Activated CD8-positive, alpha-beta T cell treated with anti-CD3 and anti-CD28 coated beads for 36 hours (primary cell): ENCODE measurements around the gene ST8SIA1. TPM values are rescaled to one million over a fixed set of nuclear protein-coding genes. Genes with fewer than 3 reads are reported as not detected.
A peak's percentile ranks its signal among the peaks of the same experiment; 100 is the strongest.

Source experiments
- ATAC-seq: fragments of 200-7000 bp; cut with Tn5 transposase; one replicate; pipeline ENCODE4 v1.10.0; 2021; ENCODE audit warnings: mild to moderate bottlenecking, moderate library complexity
- CTCF ChIA-PET: fragments of 350-600 bp; sonication (Branson Sonifier 250); formaldehyde crosslinking; loops from one replicate; lab custom pipeline; 2021; ENCODE audit warnings: antibody characterized with exemption; lab: Charles Lee
- POLR2A ChIA-PET: fragments of 350-600 bp; sonication (Branson Sonifier 250); formaldehyde crosslinking; loops from one replicate; lab custom pipeline; 2021; ENCODE audit warnings: antibody characterized with exemption; lab: Charles Lee
- DNase-seq: peaks from one replicate; pipeline ENCODE4 v3.0.0-alpha.2; 2020
- H3K27ac Mint-ChIP-seq: one replicate; pipeline ENCODE4 v1.8.0; 2021; ENCODE audit warnings: mild to moderate bottlenecking, mixed read lengths
- H3K27me3 Mint-ChIP-seq: one replicate; pipeline ENCODE4 v1.8.0; 2021; ENCODE audit warnings: mixed read lengths
- H3K36me3 Mint-ChIP-seq: one replicate; pipeline ENCODE4 v1.8.0; 2021; ENCODE audit warnings: low read depth, mixed read lengths
- H3K4me1 Mint-ChIP-seq: one replicate; pipeline ENCODE4 v1.8.0; 2021; ENCODE audit warnings: low read depth, mixed read lengths
- H3K4me3 Mint-ChIP-seq: one replicate; pipeline ENCODE4 v1.8.0; 2021; ENCODE audit warnings: mild to moderate bottlenecking, moderate library complexity, mixed read lengths
- H3K9me3 Mint-ChIP-seq: one replicate; pipeline ENCODE4 v1.8.0; 2021; ENCODE audit warnings: mixed read lengths
- intact Hi-C: fragments of 100-400 bp; cut with micrococcal nuclease; formaldehyde crosslinking; loops from one replicate; pipeline ENCODE4 v1.10.0; 2022
- total RNA-seq, 2 experiments: library from RNA; stranded (reverse); gene quantifications; one replicate each; pipeline ENCODE4 v1.2.3, GENCODE V29; 2021
- TF ChIP-seq, protein P1 (sequence below): fragments of 200-600 bp; IDR thresholded peaks from one replicate; pipeline ENCODE4 v1.8.0; 2022; ENCODE audit warnings: antibody characterized with exemption, mild to moderate bottlenecking

Gene ST8SIA1
- total RNA-seq, 2 experiments from 2014 or later = 1.5 to 2.5 TPM

DNA sequence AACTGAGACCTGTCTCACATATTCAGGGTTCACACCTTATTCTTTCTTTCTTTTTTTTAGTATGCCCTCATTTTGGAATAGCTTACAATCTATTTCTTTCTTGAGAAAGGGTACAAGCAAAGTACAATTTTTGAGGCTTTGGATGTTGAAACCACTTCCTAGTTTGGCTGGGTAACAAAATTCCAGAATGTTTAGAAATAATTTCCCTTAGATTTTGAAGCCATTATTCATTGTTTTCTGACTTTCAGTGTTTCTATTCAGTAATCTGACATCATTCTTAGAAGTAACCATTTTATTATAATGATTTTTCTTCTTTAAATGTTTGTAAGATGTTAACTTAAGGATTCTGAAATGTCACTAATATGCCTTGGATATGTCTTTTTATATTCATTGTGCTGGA lies 28.2 kb downstream of the ST8SIA1 start:
- Mint-ChIP-seq H3K4me1 (no peaks in the 10 kb centered on the region), H3K27ac (no peak overlapping the region), H3K9me3 (peaks cover 4% of the 10 kb centered on the region), H3K4me3 (no peak overlapping the region), H3K36me3 (no peaks in the 10 kb centered on the region), H3K27me3 (peaks cover 9% of the 10 kb centered on the region)
- ChIA-PET CTCF (no interaction called here), POLR2A (no interaction called here)
- intact Hi-C loops = no loop called here
- ATAC-seq (no peak), DNase-seq (no peak)
- TF ChIP-seq, protein P1, sequence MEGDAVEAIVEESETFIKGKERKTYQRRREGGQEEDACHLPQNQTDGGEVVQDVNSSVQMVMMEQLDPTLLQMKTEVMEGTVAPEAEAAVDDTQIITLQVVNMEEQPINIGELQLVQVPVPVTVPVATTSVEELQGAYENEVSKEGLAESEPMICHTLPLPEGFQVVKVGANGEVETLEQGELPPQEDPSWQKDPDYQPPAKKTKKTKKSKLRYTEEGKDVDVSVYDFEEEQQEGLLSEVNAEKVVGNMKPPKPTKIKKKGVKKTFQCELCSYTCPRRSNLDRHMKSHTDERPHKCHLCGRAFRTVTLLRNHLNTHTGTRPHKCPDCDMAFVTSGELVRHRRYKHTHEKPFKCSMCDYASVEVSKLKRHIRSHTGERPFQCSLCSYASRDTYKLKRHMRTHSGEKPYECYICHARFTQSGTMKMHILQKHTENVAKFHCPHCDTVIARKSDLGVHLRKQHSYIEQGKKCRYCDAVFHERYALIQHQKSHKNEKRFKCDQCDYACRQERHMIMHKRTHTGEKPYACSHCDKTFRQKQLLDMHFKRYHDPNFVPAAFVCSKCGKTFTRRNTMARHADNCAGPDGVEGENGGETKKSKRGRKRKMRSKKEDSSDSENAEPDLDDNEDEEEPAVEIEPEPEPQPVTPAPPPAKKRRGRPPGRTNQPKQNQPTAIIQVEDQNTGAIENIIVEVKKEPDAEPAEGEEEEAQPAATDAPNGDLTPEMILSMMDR = no peak

DNA sequence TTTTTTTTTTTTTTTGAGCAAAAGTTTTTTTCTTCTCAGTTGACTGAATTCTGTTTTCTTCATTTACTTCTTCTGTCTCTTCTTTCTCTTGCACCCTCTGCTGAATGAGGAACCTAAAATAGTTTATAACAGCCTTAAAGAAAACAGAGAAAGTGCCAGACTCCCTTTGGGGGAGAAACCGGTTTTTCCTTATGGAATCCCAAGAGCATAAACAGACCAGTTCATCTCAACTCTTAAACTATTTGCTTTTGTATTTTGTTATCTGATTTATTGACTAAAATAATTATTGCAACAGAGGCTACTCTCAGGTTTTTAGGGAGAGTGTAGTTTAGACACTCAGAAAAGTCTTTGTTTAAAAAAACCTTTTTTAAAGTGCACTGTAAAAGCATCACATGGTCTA lies 30.2 kb downstream of the ST8SIA1 start:
- intact Hi-C loops = no loop called here
- Mint-ChIP-seq H3K4me3 (no peak overlapping the region), H3K4me1 (no peaks in the 10 kb centered on the region), H3K27me3 (peaks cover 9% of the 10 kb centered on the region), H3K27ac (no peak overlapping the region), H3K36me3 (peaks cover 2% of the 10 kb centered on the region), H3K9me3 (peaks cover 9% of the 10 kb centered on the region)
- ChIA-PET POLR2A (no interaction called here), CTCF (interaction anchor here (1.0 kb wide), 1 partner anchor 139 kb away, joined by 3 read pairs; no protein-coding TSS in a partner anchor)
- DNase-seq (no peak), ATAC-seq (no peak)
- TF ChIP-seq, protein P1 = no peak

DNA sequence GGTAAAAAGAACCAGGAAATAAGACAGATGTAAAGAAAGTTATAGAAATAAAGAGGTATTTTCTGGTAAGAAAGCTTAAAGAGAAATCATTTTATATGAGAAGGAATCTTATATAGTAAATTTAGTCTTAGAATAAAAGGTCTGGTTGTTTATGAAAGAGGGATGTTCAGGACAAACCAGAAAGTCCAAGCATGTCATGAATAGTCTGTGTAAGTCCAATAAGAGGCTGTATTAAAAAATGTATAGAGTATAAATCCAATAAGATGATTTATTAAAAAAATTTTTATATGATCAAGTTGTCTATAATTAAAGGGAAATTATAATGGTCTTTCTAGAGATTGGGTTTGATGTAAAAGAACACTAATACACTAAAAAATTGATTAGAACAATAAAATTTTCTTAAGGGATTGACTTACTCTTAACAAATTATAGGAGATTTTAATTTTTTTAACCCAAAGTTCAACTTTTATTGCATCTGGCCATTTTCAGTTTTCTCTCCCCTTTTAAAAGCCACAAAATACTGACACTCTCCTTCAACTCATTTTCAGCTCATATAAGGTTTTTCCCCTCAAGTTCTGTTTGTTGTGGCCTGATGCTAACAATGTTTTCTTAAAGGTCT lies 35.1 kb downstream of the ST8SIA1 start:
- ATAC-seq (no peak), DNase-seq (no peak)
- TF ChIP-seq, protein P1 = no peak
- Mint-ChIP-seq H3K4me3 (no peak overlapping the region), H3K4me1 (no peaks in the 10 kb centered on the region), H3K9me3 (peaks cover 17% of the 10 kb centered on the region), H3K27me3 (no peaks in the 10 kb centered on the region), H3K27ac (no peak overlapping the region), H3K36me3 (peaks cover 6% of the 10 kb centered on the region)
- intact Hi-C loops = no loop called here
- ChIA-PET CTCF (no interaction called here), POLR2A (no interaction called here)

DNA sequence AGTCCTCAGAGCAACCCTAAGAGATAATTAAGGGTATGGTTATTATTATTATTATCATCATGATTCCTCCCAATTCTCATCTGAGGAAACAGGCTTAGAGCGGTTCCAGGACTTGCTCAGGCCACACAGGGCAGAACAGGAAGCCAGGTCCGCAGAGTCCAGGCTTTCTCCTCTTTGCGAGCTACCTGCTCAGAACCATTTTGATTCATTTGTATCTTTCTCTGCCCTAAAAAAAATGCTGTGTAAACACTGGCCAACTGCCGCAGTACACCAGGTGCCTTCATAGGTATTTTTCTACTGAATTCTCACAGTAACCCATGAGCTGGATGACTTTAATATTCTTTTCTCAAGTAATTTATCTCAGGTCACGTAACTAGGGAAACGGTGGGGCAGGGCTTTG lies 45.3 kb downstream of the ST8SIA1 start:
- ATAC-seq (no peak), DNase-seq (no peak)
- Mint-ChIP-seq H3K27ac (no peak overlapping the region), H3K27me3 (peaks cover 5% of the 10 kb centered on the region), H3K36me3 (no peaks in the 10 kb centered on the region), H3K4me1 (peaks cover 19% of the 10 kb centered on the region), H3K4me3 (no peak overlapping the region), H3K9me3 (no peaks in the 10 kb centered on the region)
- TF ChIP-seq, protein P1 = no peak
- ChIA-PET POLR2A (no interaction called here), CTCF (interaction anchor here (0.5 to 1.9 kb wide), 3 partner anchors 9 to 166 kb away, joined by 3 to 5 read pairs (median 4); no protein-coding TSS in a partner anchor)
- intact Hi-C loops = no loop called here

- POLR2A ChIA-PET = no interaction called here
- no peaks in the 10 kb centered on the region for H3K9me3 Mint-ChIP-seq
- peak overlapping the region; percentile 31 for H3K4me3 Mint-ChIP-seq
Measured at GRCh38 chr12:22287776-22288621, 46.5 kb downstream of the ST8SIA1 start.

More at GRCh38 chr12:22287776-22288621, 46.5 kb downstream of the ST8SIA1 start:
- TF ChIP-seq, protein P1 = no peak
- Mint-ChIP-seq H3K27me3 (peaks cover 5% of the 10 kb centered on the region), H3K4me1 (peaks cover 19% of the 10 kb centered on the region), H3K27ac (peak overlapping the region; percentile 66), H3K36me3 (no peaks in the 10 kb centered on the region)
- intact Hi-C loops = no loop called here
- DNase-seq (peak; percentile 30), ATAC-seq (peak; percentile 83)
- CTCF ChIA-PET = interaction anchor here (0.9 to 2.0 kb wide), 7 partner anchors 10 to 203 kb away, joined by 3 to 5 read pairs (median 4); no protein-coding TSS in a partner anchor
